Kidney epithelial cell (primary cell): ENCODE data around the gene TFF3. TPM values are rescaled to one million over a fixed set of nuclear protein-coding genes. Genes with fewer than 3 reads are reported as not detected.

Experiments
- DNase-seq: peaks from one replicate; pipeline ENCODE4 v3.0.0-alpha.2; 2010; ENCODE audit warnings: low read depth
- H3K27me3 ChIP-seq: 2 replicates; pipeline ENCODE4 v1.6.0; 2011; ENCODE audit warnings: low read length; ENCODE audit not compliant: control insufficient read depth, insufficient read depth
- H3K36me3 ChIP-seq: 2 replicates; pipeline ENCODE4 v1.5.1; 2011; ENCODE audit warnings: low read length; ENCODE audit not compliant: control insufficient read depth, insufficient read depth
- H3K4me3 ChIP-seq: 2 replicates; pipeline ENCODE4 v1.5.1; 2011; ENCODE audit warnings: low read depth, mild to moderate bottlenecking, control low read depth, low read length
- CTCF ChIP-seq: IDR thresholded peaks from 2 replicates; pipeline ENCODE4 v1.5.1; 2011; ENCODE audit warnings: mild to moderate bottlenecking, moderate library complexity, low read length, control low read depth, inconsistent platforms; ENCODE audit not compliant: insufficient read depth, poor library complexity, severe bottlenecking
- total RNA-seq: library from RNA; depleted of rRNA; stranded (reverse); fragments of >200 nt; gene quantifications from 2 replicates; pipeline ENCODE4 v1.2.3, GENCODE V29; 2015

TFF3 gene
- total RNA-seq, 1 donor from 2014 or later = 0.17 TPM

GRCh38 chr21:42308161-42308913 lies 6.9 kb downstream of the TFF3 start:
- no peaks in the 10 kb centered on the region for H3K36me3 ChIP-seq
- no peak for TF ChIP-seq CTCF
- no peak overlapping the region for H3K4me3 ChIP-seq
- peaks cover 24% of the 10 kb centered on the region for H3K27me3 ChIP-seq
- DNase-seq = no peak

GRCh38 chr21:42307106-42307505 lies 8.1 kb downstream of the TFF3 start:
- no peak for TF ChIP-seq CTCF
- H3K4me3 ChIP-seq = no peak overlapping the region
- H3K27me3 ChIP-seq = peaks cover 26% of the 10 kb centered on the region

GRCh38 chr21:42306366-42307035 lies 8.7 kb downstream of the TFF3 start:
- TF ChIP-seq CTCF = no peak
- Histone ChIP-seq H3K27me3 (peaks cover 28% of the 10 kb centered on the region), H3K4me3 (no peak overlapping the region), H3K36me3 (no peaks in the 10 kb centered on the region)
- no peak for DNase-seq

More at GRCh38 chr21:42307106-42307505, 8.1 kb downstream of the TFF3 start:
- no peak for DNase-seq
- no peaks in the 10 kb centered on the region for H3K36me3 ChIP-seq

GRCh38 chr21:42305707-42306147 lies 9.5 kb downstream of the TFF3 start:
- no peak for DNase-seq
- H3K27me3 ChIP-seq = peaks cover 28% of the 10 kb centered on the region
- no peaks in the 10 kb centered on the region for H3K36me3 ChIP-seq
- no peak overlapping the region for H3K4me3 ChIP-seq
- no peak for TF ChIP-seq CTCF

- no peak for TF ChIP-seq CTCF
- H3K4me3 ChIP-seq = no peak overlapping the region
- no peak for DNase-seq
- H3K36me3 ChIP-seq = no peaks in the 10 kb centered on the region
- peaks cover 23% of the 10 kb centered on the region for H3K27me3 ChIP-seq
Observed at GRCh38 chr21:42304556-42305454, 10.4 kb downstream of the TFF3 start.
